HCT116 (cell line): Measurements from ENCODE around the gene COPG2. TPM values are rescaled to one million over a fixed set of nuclear protein-coding genes. Genes with fewer than 3 reads are reported as not detected.

Experiments
- ATAC-seq: fragments of 200-7000 bp; cut with Tn5 transposase; 2 replicates; pipeline ENCODE4 v1.9.1; 2020; ENCODE audit warnings: mild to moderate bottlenecking, moderate library complexity
- BruUV-seq: library from RNA; stranded (reverse); fragments of 400-500 nt; replicated peaks from 2 replicates; lab custom pipeline; 2021; lab: Mats Ljungman, UMichigan
- CTCF ChIA-PET: fragments of 300-600 bp; sonication (Branson Sonifier 250); formaldehyde crosslinking; loops from one replicate; lab custom pipeline; 2021; ENCODE audit warnings: antibody characterized with exemption; lab: Charles Lee
- POLR2A ChIA-PET: fragments of 300-600, 350-600 bp; sonication (Branson Sonifier 250); formaldehyde crosslinking; loops from one replicate; lab custom pipeline; 2021; ENCODE audit warnings: antibody characterized with exemption; lab: Charles Lee
- RAD21 ChIA-PET, 2 experiments: fragments of 300-600 bp; sonication (Branson Sonifier 250); formaldehyde crosslinking; loops; one replicate each; lab custom pipeline; 2023; ENCODE audit warnings: low total read pairs in 2 of 2; ENCODE audit not compliant: uncharacterized antibody in 2 of 2, unreplicated experiment in 2 of 2, low non-redundant PET in 1 of 2; lab: Charles Lee
- DNase-seq: peaks from one replicate; pipeline ENCODE4 v3.0.0-alpha.2; 2010; ENCODE audit warnings: low read depth, low spot score
- H2AFZ ChIP-seq: fragments of 200-600 bp; shearing (Covaris generic), sonication (generic); 2 replicates; pipeline ENCODE4 v1.6.1; 2017; ENCODE audit warnings: low read depth, mixed run types, mixed read lengths, antibody characterized with exemption, low read length; ENCODE audit not compliant: poor library complexity, severe bottlenecking
- H3K27ac ChIP-seq: 2 replicates; pipeline ENCODE4 v1.5.1; 2012; ENCODE audit warnings: low read depth, low read length
- H3K27me3 ChIP-seq: fragments of 200-600 bp; sonication (generic); 2 replicates; pipeline ENCODE4 v1.6.1; 2016; ENCODE audit warnings: mixed run types, low read length, mixed read lengths; ENCODE audit not compliant: insufficient read depth
- H3K36me3 ChIP-seq, 2 experiments: fragments of 200-500 bp in 1 of 2; fragments of 200-600 bp in 1 of 2; sonication (Bioruptor generic) in 1 of 2; sonication (generic) in 1 of 2; 2 replicates each; pipeline versions ENCODE4 v1.5.1 to v1.6.1; 2014 to 2016; ENCODE audit warnings: low read length in 2 of 2, inconsistent platforms in 1 of 2, mixed read lengths in 1 of 2, mixed run types in 1 of 2; ENCODE audit not compliant: insufficient read depth in 2 of 2, control insufficient read depth in 1 of 2
- H3K4me1 ChIP-seq, 2 experiments: fragments of 200-600 bp in 1 of 2; sonication (generic) in 1 of 2; 2 replicates each; pipeline versions ENCODE4 v1.5.1 to v1.6.1; 2012 to 2017; ENCODE audit warnings: low read length in 2 of 2, inconsistent platforms in 1 of 2, mild to moderate bottlenecking in 1 of 2, mixed read lengths in 1 of 2, mixed run types in 1 of 2, moderate library complexity in 1 of 2; ENCODE audit not compliant: insufficient read depth in 2 of 2, control insufficient read depth in 1 of 2
- H3K4me2 ChIP-seq: fragments of 200-600 bp; sonication (generic); 2 replicates; pipeline ENCODE4 v1.6.1; 2017; ENCODE audit warnings: mixed run types, low read length, mixed read lengths
- H3K4me3 ChIP-seq, 2 experiments: fragments of 200-600 bp in 1 of 2; sonication (generic) in 1 of 2; replicated peaks in 1 of 2; 2 replicates each; pipeline ENCODE4 v1.5.1; 2011 to 2016; ENCODE audit warnings: low read length in 2 of 2, control low read depth in 1 of 2, low read depth in 1 of 2, mild to moderate bottlenecking in 1 of 2, mixed read lengths in 1 of 2, mixed run types in 1 of 2
- H3K79me2 ChIP-seq: fragments of 200-600 bp; sonication (generic); 2 replicates; pipeline ENCODE4 v1.6.1; 2017; ENCODE audit warnings: mild to moderate bottlenecking, mixed run types, low read length, moderate library complexity, mixed read lengths; ENCODE audit not compliant: insufficient read depth
- H3K9ac ChIP-seq: fragments of 200-600 bp; sonication (generic); 2 replicates; pipeline ENCODE4 v1.6.1; 2016; ENCODE audit warnings: low read length, mixed read lengths
- H3K9me2 ChIP-seq: fragments of 200-600 bp; sonication (generic), shearing (Covaris generic); 2 replicates; pipeline ENCODE4 v1.6.1; 2017; ENCODE audit warnings: mixed run types, mild to moderate bottlenecking, moderate library complexity; ENCODE audit not compliant: insufficient read depth
- H3K9me3 ChIP-seq, 2 experiments: fragments of 200-500 bp in 1 of 2; fragments of 200-600 bp in 1 of 2; sonication (Bioruptor generic) in 1 of 2; sonication (generic) in 1 of 2; 2 replicates each; pipeline ENCODE4 v1.6.1; 2014 to 2017; ENCODE audit warnings: low read length in 2 of 2, mixed read lengths in 2 of 2, inconsistent platforms in 1 of 2, low read depth in 1 of 2, mild to moderate bottlenecking in 1 of 2, mixed run types in 1 of 2, moderate library complexity in 1 of 2; ENCODE audit not compliant: control insufficient read depth in 1 of 2, insufficient read depth in 1 of 2
- H4K20me1 ChIP-seq: fragments of 200-600 bp; sonication (generic), shearing (Covaris generic); 2 replicates; pipeline ENCODE4 v1.6.1; 2017; ENCODE audit warnings: mixed run types, mild to moderate bottlenecking, moderate library complexity; ENCODE audit not compliant: insufficient read depth
- CBX3 ChIP-seq: IDR thresholded peaks from 2 replicates; pipeline ENCODE4 v1.6.1; 2012; ENCODE audit warnings: low read depth
- CEBPB ChIP-seq: IDR thresholded peaks from 2 replicates; pipeline ENCODE4 v1.6.1; 2012; ENCODE audit warnings: low read depth
- ELF1 ChIP-seq: IDR thresholded peaks from 2 replicates; pipeline ENCODE4 v1.6.1; 2012; ENCODE audit warnings: low read depth, borderline replicate concordance
- EZH2 ChIP-seq: fragments of 200-600 bp; sonication (generic); IDR thresholded peaks from 2 replicates; pipeline ENCODE4 v1.6.1; 2017; ENCODE audit warnings: antibody characterized with exemption, mixed run types
- EZH2phosphoT487 ChIP-seq: fragments of 200-600 bp; IDR thresholded peaks from 2 replicates; pipeline ENCODE4 v1.6.1; 2018; ENCODE audit warnings: antibody characterized with exemption, borderline replicate concordance
- FOSL1 ChIP-seq: IDR thresholded peaks from 2 replicates; pipeline ENCODE4 v1.6.1; 2012; ENCODE audit warnings: low read depth
- JUND ChIP-seq: IDR thresholded peaks from 2 replicates; pipeline ENCODE4 v1.6.1; 2012
- POLR2A ChIP-seq: IDR thresholded peaks from 2 replicates; pipeline ENCODE4 v1.7.0; 2011; ENCODE audit warnings: borderline replicate concordance; ENCODE audit not compliant: insufficient read depth, insufficient read length; ENCODE audit errors: extremely low read depth
- RAD21 ChIP-seq: IDR thresholded peaks from 2 replicates; pipeline ENCODE4 v1.6.1; 2012; ENCODE audit warnings: low read depth, mild to moderate bottlenecking
- SP1 ChIP-seq: IDR thresholded peaks from 2 replicates; pipeline ENCODE4 v1.6.1; 2012; ENCODE audit warnings: low read depth
- SRF ChIP-seq: IDR thresholded peaks from 2 replicates; pipeline ENCODE4 v1.6.1; 2012; ENCODE audit warnings: low read depth
- TCF7L2 ChIP-seq: IDR thresholded peaks from 2 replicates; pipeline ENCODE4 v1.7.0; 2011; ENCODE audit warnings: borderline replicate concordance, inconsistent platforms; ENCODE audit not compliant: insufficient read depth, insufficient read length; ENCODE audit errors: extremely low read depth
- YY1 ChIP-seq: IDR thresholded peaks from 2 replicates; pipeline ENCODE4 v1.6.1; 2011; ENCODE audit warnings: low read length, low read depth, moderate library complexity, mild to moderate bottlenecking; ENCODE audit not compliant: insufficient replicate concordance; ENCODE audit errors: extremely low read depth
- ZFX ChIP-seq: fragments of 450-650 bp; IDR thresholded peaks from 2 replicates; pipeline ENCODE4 v1.6.1; 2017
- ZNF274 ChIP-seq: fragments of 200-500 bp; sonication (Bioruptor generic); IDR thresholded peaks from 2 replicates; pipeline ENCODE4 v1.6.1; 2014; ENCODE audit warnings: mild to moderate bottlenecking, low read depth, low read length, inconsistent platforms
- intact Hi-C: fragments of 100-400 bp; cut with micrococcal nuclease; formaldehyde crosslinking; loops from 2 replicates; pipeline ENCODE4 v1.10.0; 2022
- total RNA-seq: library from RNA; stranded (reverse); gene quantifications from one replicate; pipeline ENCODE4 v1.2.1, GENCODE V29; 2021; ENCODE audit not compliant: unreplicated experiment
- TF ChIP-seq, protein P1 (sequence below): IDR thresholded peaks from 2 replicates; pipeline ENCODE4 v1.6.1; 2012; ENCODE audit warnings: low read depth
- TF ChIP-seq, protein P2 (sequence below): IDR thresholded peaks from 2 replicates; pipeline ENCODE4 v1.6.1; 2011; ENCODE audit warnings: mild to moderate bottlenecking, low read length, moderate library complexity; ENCODE audit not compliant: insufficient replicate concordance; ENCODE audit errors: extremely low read depth
- TF ChIP-seq, protein P3 (sequence below), 3 experiments: fragments of 200-600 bp in 1 of 3; sonication (generic) in 1 of 3; IDR thresholded peaks in 2 of 3; conservative IDR thresholded peaks in 1 of 3; 2 replicates each; pipeline ENCODE4 v1.5.1; 2012 to 2017; ENCODE audit warnings: low read depth in 2 of 3, low read length in 2 of 3, antibody characterized with exemption in 1 of 3, borderline replicate concordance in 1 of 3, control low read depth in 1 of 3, mild to moderate bottlenecking in 1 of 3, mixed read lengths in 1 of 3, mixed run types in 1 of 3, moderate library complexity in 1 of 3; ENCODE audit not compliant: insufficient read depth in 1 of 3

Gene COPG2
- total RNA-seq, 1 experiment from 2014 or later: 31.0 TPM

DNA sequence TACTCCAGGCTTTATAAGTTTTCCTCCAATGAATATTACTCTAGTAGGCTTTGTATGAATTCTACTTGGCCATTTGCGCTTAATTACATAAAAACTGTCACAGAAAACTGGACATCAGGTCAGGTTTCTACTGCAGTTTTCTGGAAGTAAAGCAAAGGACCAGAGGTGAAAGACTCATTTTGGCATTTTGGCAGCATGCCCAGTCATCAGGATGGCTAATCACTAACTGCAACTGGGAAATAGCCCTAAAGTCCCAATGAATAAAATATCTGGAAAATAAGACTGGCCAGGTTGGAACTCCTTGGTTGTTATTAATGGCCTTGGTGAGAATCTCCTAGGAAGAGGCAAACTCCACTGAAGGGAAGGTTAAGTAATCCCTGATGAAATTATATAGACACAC is 75.5 kb downstream of the COPG2 start:
- intact Hi-C loops: no loop called here
- Histone ChIP-seq H3K9me2 (no peaks in the 10 kb centered on the region), H3K4me2 (no peak overlapping the region), H2AFZ (no peak overlapping the region), H3K27me3 (no peaks in the 10 kb centered on the region), H3K4me1 (no peaks in the 10 kb centered on the region), H3K79me2 (no peaks in the 10 kb centered on the region), H3K4me3 (no peak overlapping the region), H3K9me3 (no peaks in the 10 kb centered on the region), H3K9ac (no peak overlapping the region), H3K27ac (no peak overlapping the region), H4K20me1 (no peaks in the 10 kb centered on the region)
- ChIA-PET CTCF (no interaction called here), POLR2A (no interaction called here)
- DNase-seq: no peak
- TF ChIP-seq, protein P1, sequence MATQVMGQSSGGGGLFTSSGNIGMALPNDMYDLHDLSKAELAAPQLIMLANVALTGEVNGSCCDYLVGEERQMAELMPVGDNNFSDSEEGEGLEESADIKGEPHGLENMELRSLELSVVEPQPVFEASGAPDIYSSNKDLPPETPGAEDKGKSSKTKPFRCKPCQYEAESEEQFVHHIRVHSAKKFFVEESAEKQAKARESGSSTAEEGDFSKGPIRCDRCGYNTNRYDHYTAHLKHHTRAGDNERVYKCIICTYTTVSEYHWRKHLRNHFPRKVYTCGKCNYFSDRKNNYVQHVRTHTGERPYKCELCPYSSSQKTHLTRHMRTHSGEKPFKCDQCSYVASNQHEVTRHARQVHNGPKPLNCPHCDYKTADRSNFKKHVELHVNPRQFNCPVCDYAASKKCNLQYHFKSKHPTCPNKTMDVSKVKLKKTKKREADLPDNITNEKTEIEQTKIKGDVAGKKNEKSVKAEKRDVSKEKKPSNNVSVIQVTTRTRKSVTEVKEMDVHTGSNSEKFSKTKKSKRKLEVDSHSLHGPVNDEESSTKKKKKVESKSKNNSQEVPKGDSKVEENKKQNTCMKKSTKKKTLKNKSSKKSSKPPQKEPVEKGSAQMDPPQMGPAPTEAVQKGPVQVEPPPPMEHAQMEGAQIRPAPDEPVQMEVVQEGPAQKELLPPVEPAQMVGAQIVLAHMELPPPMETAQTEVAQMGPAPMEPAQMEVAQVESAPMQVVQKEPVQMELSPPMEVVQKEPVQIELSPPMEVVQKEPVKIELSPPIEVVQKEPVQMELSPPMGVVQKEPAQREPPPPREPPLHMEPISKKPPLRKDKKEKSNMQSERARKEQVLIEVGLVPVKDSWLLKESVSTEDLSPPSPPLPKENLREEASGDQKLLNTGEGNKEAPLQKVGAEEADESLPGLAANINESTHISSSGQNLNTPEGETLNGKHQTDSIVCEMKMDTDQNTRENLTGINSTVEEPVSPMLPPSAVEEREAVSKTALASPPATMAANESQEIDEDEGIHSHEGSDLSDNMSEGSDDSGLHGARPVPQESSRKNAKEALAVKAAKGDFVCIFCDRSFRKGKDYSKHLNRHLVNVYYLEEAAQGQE: no peak
- TF ChIP-seq RAD21 (no peak), ZNF274 (no peak), ELF1 (no peak), EZH2phosphoT487 (no peak), YY1 (no peak), SP1 (no peak), ZFX (no peak), CEBPB (no peak), TCF7L2 (no peak), SRF (no peak), POLR2A (no peak), JUND (no peak), FOSL1 (no peak), EZH2 (no peak), CBX3 (no peak)
- TF ChIP-seq, protein P2, sequence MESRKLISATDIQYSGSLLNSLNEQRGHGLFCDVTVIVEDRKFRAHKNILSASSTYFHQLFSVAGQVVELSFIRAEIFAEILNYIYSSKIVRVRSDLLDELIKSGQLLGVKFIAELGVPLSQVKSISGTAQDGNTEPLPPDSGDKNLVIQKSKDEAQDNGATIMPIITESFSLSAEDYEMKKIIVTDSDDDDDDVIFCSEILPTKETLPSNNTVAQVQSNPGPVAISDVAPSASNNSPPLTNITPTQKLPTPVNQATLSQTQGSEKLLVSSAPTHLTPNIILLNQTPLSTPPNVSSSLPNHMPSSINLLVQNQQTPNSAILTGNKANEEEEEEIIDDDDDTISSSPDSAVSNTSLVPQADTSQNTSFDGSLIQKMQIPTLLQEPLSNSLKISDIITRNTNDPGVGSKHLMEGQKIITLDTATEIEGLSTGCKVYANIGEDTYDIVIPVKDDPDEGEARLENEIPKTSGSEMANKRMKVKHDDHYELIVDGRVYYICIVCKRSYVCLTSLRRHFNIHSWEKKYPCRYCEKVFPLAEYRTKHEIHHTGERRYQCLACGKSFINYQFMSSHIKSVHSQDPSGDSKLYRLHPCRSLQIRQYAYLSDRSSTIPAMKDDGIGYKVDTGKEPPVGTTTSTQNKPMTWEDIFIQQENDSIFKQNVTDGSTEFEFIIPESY: no peak
- TF ChIP-seq, protein P3, sequence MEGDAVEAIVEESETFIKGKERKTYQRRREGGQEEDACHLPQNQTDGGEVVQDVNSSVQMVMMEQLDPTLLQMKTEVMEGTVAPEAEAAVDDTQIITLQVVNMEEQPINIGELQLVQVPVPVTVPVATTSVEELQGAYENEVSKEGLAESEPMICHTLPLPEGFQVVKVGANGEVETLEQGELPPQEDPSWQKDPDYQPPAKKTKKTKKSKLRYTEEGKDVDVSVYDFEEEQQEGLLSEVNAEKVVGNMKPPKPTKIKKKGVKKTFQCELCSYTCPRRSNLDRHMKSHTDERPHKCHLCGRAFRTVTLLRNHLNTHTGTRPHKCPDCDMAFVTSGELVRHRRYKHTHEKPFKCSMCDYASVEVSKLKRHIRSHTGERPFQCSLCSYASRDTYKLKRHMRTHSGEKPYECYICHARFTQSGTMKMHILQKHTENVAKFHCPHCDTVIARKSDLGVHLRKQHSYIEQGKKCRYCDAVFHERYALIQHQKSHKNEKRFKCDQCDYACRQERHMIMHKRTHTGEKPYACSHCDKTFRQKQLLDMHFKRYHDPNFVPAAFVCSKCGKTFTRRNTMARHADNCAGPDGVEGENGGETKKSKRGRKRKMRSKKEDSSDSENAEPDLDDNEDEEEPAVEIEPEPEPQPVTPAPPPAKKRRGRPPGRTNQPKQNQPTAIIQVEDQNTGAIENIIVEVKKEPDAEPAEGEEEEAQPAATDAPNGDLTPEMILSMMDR (IDR thresholded peaks at IDR 0.05 in 2 of 3, conservative IDR thresholded peaks at IDR 0.05 in 1 of 3; ENCODE audit: borderline replicate concordance in 1 of 3, insufficient read depth in 1 of 3, low read depth in 2 of 3, low read length in 2 of 3): no peak
- TF ChIP-seq, all 23 proteins: peak for 0
- BruUV-seq: no TSS peak
- no peaks in the 10 kb centered on the region for H3K36me3 ChIP-seq
- RAD21 ChIA-PET: no interaction called here
- ATAC-seq: no peak
